NCI-H82 treated with DMSO at 0.1 percent for 48 hours (cell line): ENCODE data around the gene MIEN1.
"Not testable (repeated sequence)": the region's sequence is repeated elsewhere in the genome, so short reads cannot be mapped to it uniquely, and the experiment has no call there.

Experiments used
- DNase-seq: peaks from one replicate; lab custom pipeline; 2025; ENCODE audit not compliant: unreplicated experiment; lab: John Stamatoyannopoulos, UW

MIEN1 gene

DNA sequence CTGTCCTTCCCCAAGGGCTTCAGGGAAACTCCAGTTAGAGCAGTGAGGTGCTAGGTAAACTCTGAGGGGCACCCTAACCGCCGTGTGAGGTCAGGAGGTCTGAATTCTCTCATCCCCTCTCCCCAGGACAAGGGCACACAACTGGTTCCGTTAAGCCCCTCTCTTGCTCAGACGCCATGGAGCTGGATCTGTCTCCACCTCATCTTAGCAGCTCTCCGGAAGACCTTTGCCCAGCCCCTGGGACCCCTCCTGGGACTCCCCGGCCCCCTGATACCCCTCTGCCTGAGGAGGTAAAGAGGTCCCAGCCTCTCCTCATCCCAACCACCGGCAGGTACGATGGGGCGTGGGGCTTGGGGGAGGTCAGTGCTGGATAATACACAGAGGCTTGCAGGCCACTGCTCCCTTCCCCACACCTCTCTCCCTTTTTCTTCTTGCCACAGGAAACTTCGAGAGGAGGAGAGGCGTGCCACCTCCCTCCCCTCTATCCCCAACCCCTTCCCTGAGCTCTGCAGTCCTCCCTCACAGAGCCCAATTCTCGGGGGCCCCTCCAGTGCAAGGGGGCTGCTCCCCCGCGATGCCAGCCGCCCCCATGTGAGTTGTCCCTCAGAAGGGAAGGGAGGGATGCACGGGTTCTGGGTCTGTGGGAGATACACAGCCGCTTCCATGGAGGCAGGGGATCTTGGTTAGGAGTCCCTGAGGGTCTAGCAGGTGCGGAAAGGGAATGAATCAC is 12.0 kb upstream of the MIEN1 start:
- no peak for DNase-seq

DNA sequence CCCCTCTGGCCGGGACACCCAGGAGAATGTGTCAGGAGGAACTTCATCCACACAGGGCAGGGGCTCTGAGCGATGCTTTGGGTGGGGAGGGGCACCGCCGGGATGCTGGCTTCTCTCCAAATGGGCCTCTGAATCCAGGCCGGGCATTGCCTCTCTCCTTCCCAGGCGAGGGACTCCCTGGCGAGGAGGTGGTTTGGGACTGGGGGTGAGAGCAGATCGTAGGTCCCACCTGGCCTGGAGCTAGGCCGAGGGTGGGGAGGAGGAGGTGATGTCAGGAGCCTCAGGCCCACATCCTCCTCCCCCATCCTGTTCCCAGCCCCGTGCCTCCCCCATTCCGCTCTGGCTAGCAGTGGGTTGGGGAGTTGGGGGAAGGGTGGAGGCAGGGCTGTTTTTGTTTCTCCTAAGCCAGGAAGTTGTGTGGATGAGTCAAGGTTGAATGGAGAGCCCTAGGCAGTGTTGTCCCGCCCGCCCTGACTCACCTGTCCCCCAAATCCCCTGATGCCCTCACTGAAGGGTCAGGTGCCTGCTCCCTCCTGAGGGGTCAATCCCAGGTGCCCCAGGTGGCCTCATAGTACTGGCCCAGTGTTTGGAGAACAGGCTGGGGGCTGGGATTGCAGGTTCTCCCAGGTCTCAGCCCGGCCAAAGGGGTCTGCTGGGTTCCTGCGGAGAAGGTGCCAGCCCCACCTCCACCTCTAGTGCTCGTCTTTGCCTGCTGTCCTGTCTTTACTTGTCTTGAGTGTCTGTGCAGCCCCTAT is 10.2 kb upstream of the MIEN1 start:
- DNase-seq, result no peak

DNA sequence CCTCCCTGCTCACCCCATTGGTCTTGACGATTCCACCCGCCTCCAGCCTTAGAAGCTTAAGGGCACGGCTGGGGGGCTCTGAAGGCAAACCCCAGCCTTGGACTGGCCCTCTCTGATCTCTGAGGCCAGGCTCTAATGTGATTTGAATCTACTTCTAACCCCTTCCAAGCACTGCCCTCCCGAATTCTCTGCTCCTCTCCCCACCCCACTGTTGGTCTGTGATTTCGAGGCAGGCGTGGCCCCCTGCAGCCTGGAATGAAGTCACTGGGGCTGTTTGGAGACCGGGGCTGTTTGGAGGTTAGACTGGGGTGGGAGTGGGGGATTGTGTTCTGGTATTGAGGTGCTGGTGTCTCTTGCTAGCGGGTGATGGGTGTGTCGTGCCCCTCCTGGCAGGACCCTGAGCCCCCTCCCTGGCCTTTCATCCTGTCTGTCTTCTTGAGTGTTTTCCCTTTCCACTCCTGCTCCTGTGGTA is 9.6 kb upstream of the MIEN1 start:
- no peak for DNase-seq

DNA sequence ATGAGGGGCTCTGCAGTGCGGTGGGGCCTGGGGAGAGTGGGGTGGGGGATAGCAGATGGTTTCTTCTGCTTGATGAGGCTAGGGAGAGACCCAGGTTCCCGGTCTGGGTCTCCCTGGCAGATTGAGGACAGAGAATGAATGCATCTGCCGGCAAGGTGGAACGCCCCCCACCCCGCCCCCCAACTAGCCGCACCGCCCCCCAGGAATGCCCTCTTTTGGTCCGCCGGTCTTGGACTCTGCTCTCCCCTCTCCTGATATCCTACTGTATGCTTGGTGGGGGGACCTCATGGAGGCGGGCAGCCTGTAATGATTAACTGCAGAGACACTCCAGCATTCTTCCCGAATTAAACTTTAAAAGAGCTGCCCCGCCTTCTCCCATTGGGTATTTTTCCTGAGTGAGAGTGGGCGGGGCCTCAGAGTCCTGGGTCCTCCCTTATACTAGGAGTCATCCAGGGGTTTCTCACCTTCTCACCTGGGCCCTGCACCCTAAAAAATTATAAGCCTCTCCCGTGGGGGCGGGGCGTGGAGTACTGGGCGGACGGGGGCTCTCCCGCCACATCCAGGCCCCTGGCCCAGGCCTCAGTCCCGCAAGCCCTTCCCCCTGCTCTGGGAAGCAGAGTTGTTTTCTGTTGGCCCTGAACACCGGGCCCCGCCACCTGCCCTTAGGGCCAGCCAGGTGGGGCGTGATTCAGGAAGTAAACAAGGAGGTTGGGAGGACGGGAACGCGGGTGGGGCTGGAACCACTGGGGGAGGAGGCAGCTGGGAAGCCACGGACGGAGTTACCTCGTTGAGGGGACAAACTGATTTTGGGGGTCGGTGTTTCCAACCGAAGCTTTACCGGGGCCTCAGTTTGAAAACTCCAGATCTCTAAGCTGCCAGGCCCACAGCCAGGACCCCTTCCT is 8.9 kb upstream of the MIEN1 start:
- no peak for DNase-seq

DNA sequence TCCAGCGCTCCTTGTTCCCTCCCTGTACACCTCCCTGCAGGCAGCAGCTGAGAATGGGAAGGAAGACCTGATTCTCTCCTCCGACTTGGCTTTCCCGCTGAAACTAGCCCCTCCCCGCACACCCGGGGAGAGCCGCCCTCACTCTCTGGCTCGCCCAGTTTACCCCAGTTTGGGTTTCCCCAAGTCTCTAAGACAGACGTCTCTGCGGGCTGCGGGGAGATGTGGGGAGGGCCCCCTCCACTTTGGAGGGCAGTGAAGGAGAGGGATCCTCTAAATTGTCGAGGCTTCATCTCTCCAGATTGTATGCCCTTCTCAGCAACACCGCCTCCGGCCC is 8.2 kb upstream of the MIEN1 start:
- DNase-seq, result no peak

DNA sequence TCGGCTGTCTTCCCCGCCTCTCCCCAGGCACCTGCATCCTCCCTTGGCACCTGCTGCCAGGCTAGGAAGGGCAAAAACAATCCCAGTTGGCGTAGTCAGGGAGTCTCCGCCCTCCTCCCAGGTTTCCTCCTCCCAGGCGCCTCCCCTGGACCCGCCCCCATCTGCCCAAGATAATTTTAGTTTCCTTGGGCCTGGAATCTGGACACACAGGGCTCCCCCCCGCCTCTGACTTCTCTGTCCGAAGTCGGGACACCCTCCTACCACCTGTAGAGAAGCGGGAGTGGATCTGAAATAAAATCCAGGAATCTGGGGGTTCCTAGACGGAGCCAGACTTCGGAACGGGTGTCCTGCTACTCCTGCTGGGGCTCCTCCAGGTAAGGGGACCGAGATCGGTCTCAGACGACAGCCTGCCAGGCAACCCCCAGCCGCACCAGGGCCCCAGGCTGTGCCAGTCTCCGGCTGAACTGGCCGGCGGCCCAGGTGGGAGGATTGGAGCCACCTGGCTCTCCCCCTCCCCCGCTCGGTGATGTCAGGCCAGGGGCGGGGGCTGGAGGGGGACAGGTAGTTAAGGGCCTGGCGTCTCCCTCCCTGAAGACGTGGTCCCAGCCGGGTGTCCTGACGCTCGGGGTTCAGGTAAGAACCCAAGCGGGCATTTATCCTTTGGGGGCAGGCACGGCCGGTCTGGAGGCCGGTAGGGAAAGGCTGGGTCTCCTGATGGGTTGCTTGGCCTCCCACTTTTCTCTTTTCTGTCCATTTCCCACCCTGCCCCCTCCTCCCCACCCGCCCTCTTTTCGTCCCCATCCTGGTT is 7.6 kb upstream of the MIEN1 start, which contains the start of gene GRB7:
TSS of gene GRB7 (plus strand) at position 179 of the 808 bp plus-strand sequence. CDS start 4,364 bp downstream, outside the sequence.
- DNase-seq, result no peak

DNA sequence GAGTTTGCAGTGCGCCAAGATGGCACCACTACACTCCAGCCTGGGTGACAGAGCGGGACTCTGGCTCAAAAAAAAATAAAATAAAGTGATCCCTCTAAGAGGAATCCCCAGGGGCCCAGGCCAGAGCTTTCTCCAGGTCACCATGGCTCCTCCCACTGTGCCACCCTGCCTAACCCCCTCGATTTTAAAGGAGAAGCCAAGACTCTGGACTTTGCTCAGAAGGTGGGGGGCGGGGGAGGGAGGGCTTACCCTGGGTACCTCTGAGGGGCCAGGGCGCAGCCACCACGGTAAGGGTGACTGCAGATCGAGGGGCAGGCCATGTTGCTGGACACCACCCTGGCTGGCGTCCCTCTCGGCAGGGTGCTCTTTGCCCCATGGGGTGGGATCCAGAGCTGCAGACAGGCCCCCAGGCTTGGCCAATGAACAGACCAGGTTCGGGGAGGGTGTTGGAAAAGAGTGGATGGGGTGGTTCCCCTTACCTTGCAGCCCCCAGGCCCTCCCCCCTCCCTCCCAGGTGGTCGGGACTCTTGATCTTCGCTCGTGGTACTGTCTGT is 7.0 kb upstream of the MIEN1 start:
- DNase-seq, result no peak

DNA sequence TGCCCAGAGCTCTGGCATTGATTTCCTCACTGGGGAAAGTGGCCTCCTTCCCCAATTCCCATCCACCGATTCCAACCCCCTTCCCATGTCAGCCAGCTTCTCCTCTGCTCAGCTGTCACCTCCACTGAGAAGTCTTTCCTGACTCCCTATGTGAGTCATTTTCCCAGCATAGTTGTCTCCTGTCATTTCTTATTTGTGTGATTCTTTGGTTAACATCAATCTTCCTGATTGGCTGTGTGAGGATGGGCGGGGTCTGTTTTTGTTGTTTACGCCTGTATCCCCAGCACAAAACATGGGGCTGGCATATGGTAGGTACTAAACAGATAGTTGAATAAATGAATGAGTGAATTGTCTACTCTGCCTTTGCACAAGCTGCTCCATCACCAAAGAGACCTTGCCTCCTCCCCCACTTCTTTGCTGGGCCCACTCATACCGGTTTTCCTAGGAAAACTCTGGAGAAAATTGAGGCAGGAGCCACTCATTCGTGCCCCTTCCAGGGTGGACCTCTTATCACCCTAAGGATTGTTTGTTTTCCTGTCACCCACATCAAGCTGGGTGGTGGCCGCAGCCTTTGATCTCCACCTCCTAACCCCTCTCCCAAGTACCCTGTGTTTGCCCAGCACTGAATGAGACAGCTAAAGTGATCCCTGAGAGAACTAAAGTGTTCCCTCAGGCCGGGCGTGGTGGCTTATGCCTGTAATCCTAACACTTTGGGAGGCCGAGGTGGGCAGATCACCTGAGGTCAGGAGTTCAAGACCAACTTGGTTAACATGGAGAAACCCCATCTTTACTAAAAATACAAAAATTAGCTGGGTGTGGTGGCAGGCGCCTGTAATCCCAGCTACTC is 6.2 kb upstream of the MIEN1 start:
- DNase-seq, result no peak

DNA sequence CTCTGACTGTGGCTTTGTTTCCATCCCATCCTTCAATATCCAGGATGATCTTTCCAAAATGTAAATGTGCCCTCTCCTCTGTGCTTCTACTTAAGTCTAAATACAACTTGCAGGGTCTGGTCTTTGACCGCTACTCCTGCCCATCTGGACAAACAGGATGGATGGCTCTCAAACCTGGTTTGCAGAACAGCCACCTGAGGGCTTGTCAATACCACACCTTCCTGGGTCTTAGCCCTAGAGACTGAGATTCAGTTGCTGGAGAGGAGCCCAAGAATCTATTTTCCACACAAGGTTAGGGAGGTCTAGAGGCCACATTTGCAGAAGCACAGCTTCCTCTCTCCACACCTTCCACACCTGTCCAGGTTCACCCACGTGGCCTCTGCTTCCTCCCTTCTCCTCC is 5.5 kb upstream of the MIEN1 start:
- DNase-seq, result no peak

DNA sequence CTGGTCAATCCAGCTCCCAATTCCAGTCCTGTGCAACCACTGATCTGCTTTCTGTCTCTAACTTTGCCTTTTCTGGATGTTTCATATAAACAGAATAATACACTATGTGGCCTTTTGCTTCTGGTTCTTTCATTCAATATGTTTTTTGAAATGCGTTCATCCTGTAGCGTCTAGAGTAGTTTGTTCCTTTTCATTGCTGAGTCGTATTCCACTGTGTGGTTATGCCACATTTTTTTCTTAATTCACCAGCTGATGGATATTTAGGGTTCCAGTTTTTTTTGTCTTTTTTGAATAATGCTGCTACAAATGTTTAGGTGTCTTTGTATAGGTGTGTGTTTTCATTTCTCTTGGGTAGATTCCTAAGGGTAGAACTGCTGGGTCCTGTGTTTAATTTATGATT is 2.3 kb upstream of the MIEN1 start:
- no peak for DNase-seq

DNA sequence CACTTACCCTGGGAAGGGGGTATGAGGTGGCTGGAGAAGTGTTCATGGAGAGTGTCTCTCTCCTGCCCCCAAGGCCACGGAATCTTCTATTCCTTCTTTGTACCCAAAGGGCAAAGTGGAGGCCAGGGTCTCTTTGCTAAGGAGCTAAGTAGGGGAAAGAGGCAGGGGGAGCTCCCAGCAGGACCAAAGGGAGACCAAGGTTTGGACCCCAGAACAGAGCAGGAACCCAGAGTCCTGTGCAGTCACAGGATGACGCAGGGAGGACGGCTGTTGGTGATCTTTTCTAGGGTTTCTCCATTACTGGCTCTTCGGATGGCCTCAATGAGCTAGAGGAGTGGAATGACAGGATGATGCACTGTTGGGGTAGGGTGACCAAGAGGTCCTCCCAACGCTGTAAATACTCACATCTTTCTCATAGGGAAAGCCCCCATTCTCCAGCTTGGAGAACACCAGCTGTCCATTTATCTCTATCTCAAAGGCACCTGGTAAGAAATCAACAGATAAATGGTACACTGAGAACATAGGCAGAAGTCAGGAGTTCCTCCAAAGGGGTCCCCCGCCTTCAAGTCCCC is 966 bp downstream of the MIEN1 start:
- no peak for DNase-seq

DNA sequence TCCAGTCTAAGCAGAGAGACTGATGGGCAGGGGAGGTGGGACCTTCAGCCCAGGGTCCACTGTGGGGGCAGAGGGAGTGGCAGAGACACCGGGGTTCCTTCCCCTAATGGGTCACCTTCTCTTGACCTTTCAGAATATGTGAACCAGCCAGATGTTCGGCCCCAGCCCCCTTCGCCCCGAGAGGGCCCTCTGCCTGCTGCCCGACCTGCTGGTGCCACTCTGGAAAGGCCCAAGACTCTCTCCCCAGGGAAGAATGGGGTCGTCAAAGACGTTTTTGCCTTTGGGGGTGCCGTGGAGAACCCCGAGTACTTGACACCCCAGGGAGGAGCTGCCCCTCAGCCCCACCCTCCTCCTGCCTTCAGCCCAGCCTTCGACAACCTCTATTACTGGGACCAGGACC is 2.8 kb downstream of the MIEN1 start:
- no peak for DNase-seq

DNA sequence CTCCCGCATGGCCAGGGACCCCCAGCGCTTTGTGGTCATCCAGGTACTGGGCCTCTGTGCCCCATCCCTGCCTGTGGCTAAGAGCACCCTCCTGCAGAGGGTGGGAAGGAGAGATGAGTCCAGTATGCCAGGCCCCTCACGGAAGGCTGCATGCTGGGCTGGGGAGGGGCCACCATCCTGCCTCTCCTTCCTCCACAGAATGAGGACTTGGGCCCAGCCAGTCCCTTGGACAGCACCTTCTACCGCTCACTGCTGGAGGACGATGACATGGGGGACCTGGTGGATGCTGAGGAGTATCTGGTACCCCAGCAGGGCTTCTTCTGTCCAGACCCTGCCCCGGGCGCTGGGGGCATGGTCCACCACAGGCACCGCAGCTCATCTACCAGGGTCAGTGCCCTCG is 3.7 kb downstream of the MIEN1 start:
- no peak for DNase-seq

DNA sequence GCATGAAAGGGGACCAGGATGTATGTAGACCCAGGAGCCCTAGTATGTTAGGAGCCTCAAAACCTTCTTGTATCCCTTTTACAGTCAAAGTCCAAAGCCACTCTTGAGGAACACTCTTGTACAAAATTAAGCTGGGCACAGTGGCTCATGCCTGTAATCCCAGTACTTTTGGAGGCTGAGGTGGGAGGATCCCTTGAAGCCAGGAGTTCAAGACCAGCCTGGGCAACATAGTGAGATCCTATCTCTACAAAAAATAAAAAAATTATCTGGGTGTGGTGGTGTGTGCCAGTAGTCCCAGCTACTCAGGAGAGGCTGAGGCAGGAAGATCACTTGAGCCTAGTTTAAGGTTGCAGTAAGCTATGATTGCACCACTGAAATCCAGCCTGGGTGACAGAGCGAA is 4.4 kb downstream of the MIEN1 start:
- DNase-seq, result not testable (repeated sequence)

DNA sequence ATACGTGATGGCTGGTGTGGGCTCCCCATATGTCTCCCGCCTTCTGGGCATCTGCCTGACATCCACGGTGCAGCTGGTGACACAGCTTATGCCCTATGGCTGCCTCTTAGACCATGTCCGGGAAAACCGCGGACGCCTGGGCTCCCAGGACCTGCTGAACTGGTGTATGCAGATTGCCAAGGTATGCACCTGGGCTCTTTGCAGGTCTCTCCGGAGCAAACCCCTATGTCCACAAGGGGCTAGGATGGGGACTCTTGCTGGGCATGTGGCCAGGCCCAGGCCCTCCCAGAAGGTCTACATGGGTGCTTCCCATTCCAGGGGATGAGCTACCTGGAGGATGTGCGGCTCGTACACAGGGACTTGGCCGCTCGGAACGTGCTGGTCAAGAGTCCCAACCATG is 5.6 kb downstream of the MIEN1 start:
- no peak for DNase-seq

DNA sequence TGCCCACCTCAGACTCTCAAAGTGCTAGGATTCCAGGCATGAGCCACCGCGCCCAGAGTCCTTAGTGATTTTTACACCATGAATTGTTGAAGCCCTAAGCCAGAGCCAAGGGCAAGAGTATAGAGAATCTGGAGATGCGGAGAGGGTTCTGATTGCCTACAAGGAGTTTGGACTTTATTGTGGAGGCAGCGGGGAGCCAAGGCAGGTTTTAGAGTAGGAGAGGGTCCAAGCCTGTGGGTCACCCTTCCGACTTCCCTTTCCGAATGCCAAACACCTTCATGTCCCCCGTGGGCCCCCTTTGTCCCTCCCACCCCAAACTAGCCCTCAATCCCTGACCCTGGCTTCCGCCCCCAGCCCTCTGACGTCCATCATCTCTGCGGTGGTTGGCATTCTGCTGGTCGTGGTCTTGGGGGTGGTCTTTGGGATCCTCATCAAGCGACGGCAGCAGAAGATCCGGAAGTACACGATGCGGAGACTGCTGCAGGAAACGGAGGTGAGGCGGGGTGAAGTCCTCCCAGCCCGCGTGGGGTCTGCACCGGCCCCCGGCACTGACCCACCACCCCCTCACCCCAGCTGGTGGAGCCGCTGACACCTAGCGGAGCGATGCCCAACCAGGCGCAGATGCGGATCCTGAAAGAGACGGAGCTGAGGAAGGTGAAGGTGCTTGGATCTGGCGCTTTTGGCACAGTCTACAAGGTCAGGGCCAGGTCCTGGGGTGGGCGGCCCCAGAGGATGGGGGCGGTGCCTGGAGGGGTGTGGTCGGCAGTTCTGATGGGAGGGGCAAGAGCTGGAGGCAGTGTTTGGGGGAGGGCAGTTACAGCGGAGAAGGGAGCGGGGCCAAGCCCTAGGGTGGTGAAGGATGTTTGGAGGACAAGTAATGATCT is 7.1 kb downstream of the MIEN1 start:
- DNase-seq, result no peak

DNA sequence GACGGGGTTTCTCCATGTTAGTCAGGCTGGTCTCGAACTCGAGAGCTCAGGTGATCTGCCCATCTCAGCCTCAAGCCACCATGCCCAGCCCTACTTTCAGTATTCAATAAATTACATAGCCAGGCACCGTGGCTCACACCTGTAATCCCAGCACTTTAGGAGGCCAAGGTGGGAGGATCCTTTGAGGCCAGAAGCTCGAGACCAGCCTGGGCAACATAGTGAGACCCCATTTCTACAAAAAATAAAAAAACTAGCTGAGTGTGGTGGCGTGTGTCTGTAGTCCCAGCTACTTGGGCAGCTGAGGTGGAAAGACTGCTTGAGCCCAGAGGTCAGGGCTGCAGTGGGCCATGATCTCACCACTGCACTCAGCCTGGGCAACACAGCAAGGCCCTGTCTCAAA is 8.2 kb downstream of the MIEN1 start:
- DNase-seq, result no peak
